ENCODE data around the gene KRTAP10-2. TPM values are rescaled to one million over a fixed set of nuclear protein-coding genes. Genes with fewer than 3 reads are reported as not detected.

Gene KRTAP10-2
- total and polyA plus RNA-seq, 9 donors: not detected

- H3K9me3 ChIP-seq (replicated peaks; ENCODE audit: control insufficient read depth, low read depth, low read length): peaks cover 4% of the 10 kb centered on the region
- H3K36me3 ChIP-seq (ENCODE audit: control insufficient read depth, insufficient read depth, low read length): no peaks in the 10 kb centered on the region
- H3K27ac ChIP-seq (ENCODE audit: low read length): no peak overlapping the region
- H3K27me3 ChIP-seq (ENCODE audit: control insufficient read depth, insufficient read depth, low read length): peaks cover 3% of the 10 kb centered on the region
- WGBS (ENCODE audit: insufficient coverage): 82% methylated on average over 30 of the region's 31 CpGs
- no peak overlapping the region for H3K4me3 ChIP-seq (ENCODE audit: low read length)
- peaks cover 3% of the 10 kb centered on the region for H3K4me1 ChIP-seq (ENCODE audit: control insufficient read depth, insufficient read depth, low read length)
- DNase-seq: no peak
Measured at GRCh38 chr21:44520326-44521300, 30.7 kb downstream of the KRTAP10-2 start.

GRCh38 chr21:44519346-44520325, 31.7 kb downstream of the KRTAP10-2 start:
- Histone ChIP-seq H3K36me3 (ENCODE audit: control insufficient read depth, insufficient read depth, low read length) (no peaks in the 10 kb centered on the region), H3K4me3 (ENCODE audit: low read length) (no peak overlapping the region), H3K4me1 (ENCODE audit: control insufficient read depth, insufficient read depth, low read length) (peaks cover 3% of the 10 kb centered on the region), H3K27me3 (ENCODE audit: control insufficient read depth, insufficient read depth, low read length) (peaks cover 3% of the 10 kb centered on the region), H3K9me3 (replicated peaks; ENCODE audit: control insufficient read depth, low read depth, low read length) (peaks cover 4% of the 10 kb centered on the region), H3K27ac (ENCODE audit: low read length) (no peak overlapping the region)
- DNase-seq: no peak
- WGBS (ENCODE audit: insufficient coverage): 92% methylated on average over 25 of the region's 28 CpGs

GRCh38 chr21:44518686-44519085, 32.6 kb downstream of the KRTAP10-2 start:
- Histone ChIP-seq H3K4me1 (ENCODE audit: control insufficient read depth, insufficient read depth, low read length) (peaks cover 3% of the 10 kb centered on the region), H3K9me3 (replicated peaks; ENCODE audit: control insufficient read depth, low read depth, low read length) (no peaks in the 10 kb centered on the region), H3K27ac (ENCODE audit: low read length) (no peak overlapping the region), H3K27me3 (ENCODE audit: control insufficient read depth, insufficient read depth, low read length) (peaks cover 3% of the 10 kb centered on the region), H3K4me3 (ENCODE audit: low read length) (no peak overlapping the region), H3K36me3 (ENCODE audit: control insufficient read depth, insufficient read depth, low read length) (no peaks in the 10 kb centered on the region)
- no peak for DNase-seq
- 62% methylated on average over 9 of the region's 12 CpGs for WGBS (ENCODE audit: insufficient coverage)

GRCh38 chr21:44517175-44517899, 34.0 kb downstream of the KRTAP10-2 start:
- no peaks in the 10 kb centered on the region for H3K9me3 ChIP-seq (replicated peaks; ENCODE audit: control insufficient read depth, low read depth, low read length)
- DNase-seq: no peak
- WGBS (ENCODE audit: insufficient coverage): 76% methylated on average over 13 of the region's 15 CpGs
- H3K27me3 ChIP-seq (ENCODE audit: control insufficient read depth, insufficient read depth, low read length): peaks cover 3% of the 10 kb centered on the region
- no peaks in the 10 kb centered on the region for H3K36me3 ChIP-seq (ENCODE audit: control insufficient read depth, insufficient read depth, low read length)
- H3K27ac ChIP-seq (ENCODE audit: low read length): no peak overlapping the region
- peaks cover 3% of the 10 kb centered on the region for H3K4me1 ChIP-seq (ENCODE audit: control insufficient read depth, insufficient read depth, low read length)
- no peak overlapping the region for H3K4me3 ChIP-seq (ENCODE audit: low read length)

- 76% methylated on average over 10 of the region's 10 CpGs for WGBS (ENCODE audit: insufficient coverage)
- DNase-seq: no peak
Measured at GRCh38 chr21:44516828-44517174, 34.5 kb downstream of the KRTAP10-2 start.

GRCh38 chr21:44516342-44516741, 35.0 kb downstream of the KRTAP10-2 start:
- Histone ChIP-seq H3K4me1 (ENCODE audit: control insufficient read depth, insufficient read depth, low read length) (peaks cover under 1% of the 10 kb centered on the region), H3K9me3 (replicated peaks; ENCODE audit: control insufficient read depth, low read depth, low read length) (no peaks in the 10 kb centered on the region), H3K27ac (ENCODE audit: low read length) (no peak overlapping the region), H3K4me3 (ENCODE audit: low read length) (no peak overlapping the region), H3K36me3 (ENCODE audit: control insufficient read depth, insufficient read depth, low read length) (no peaks in the 10 kb centered on the region), H3K27me3 (ENCODE audit: control insufficient read depth, insufficient read depth, low read length) (peaks cover 3% of the 10 kb centered on the region)
- 90% methylated on average over 10 of the region's 13 CpGs for WGBS (ENCODE audit: insufficient coverage)
- DNase-seq: no peak

More at GRCh38 chr21:44516828-44517174, 34.5 kb downstream of the KRTAP10-2 start:
- no peak overlapping the region for H3K4me3 ChIP-seq (ENCODE audit: low read length)
- H3K27me3 ChIP-seq (ENCODE audit: control insufficient read depth, insufficient read depth, low read length): peaks cover 3% of the 10 kb centered on the region
- no peak overlapping the region for H3K27ac ChIP-seq (ENCODE audit: low read length)
- H3K9me3 ChIP-seq (replicated peaks; ENCODE audit: control insufficient read depth, low read depth, low read length): no peaks in the 10 kb centered on the region
- no peaks in the 10 kb centered on the region for H3K36me3 ChIP-seq (ENCODE audit: control insufficient read depth, insufficient read depth, low read length)
- H3K4me1 ChIP-seq (ENCODE audit: control insufficient read depth, insufficient read depth, low read length): peaks cover 3% of the 10 kb centered on the region

GRCh38 chr21:44515359-44516165, 35.7 kb downstream of the KRTAP10-2 start:
- peaks cover 5% of the 10 kb centered on the region for H3K4me1 ChIP-seq (ENCODE audit: control insufficient read depth, insufficient read depth, low read length)

GRCh38 chr21:44514746-44515358, 36.5 kb downstream of the KRTAP10-2 start:
- no peaks in the 10 kb centered on the region for H3K36me3 ChIP-seq (ENCODE audit: control insufficient read depth, insufficient read depth, low read length)
- H3K4me3 ChIP-seq (ENCODE audit: low read length): no peak overlapping the region
- H3K4me1 ChIP-seq (ENCODE audit: control insufficient read depth, insufficient read depth, low read length): peaks cover 9% of the 10 kb centered on the region
- DNase-seq: no peak
- peaks cover 8% of the 10 kb centered on the region for H3K27me3 ChIP-seq (ENCODE audit: control insufficient read depth, insufficient read depth, low read length)
- H3K27ac ChIP-seq (ENCODE audit: low read length): no peak overlapping the region
- H3K9me3 ChIP-seq (replicated peaks; ENCODE audit: control insufficient read depth, low read depth, low read length): no peaks in the 10 kb centered on the region
- WGBS (ENCODE audit: insufficient coverage): 78% methylated on average over 8 of the region's 11 CpGs

More at GRCh38 chr21:44515359-44516165, 35.7 kb downstream of the KRTAP10-2 start:
- no peak for DNase-seq
- no peaks in the 10 kb centered on the region for H3K36me3 ChIP-seq (ENCODE audit: control insufficient read depth, insufficient read depth, low read length)
- 84% methylated on average over 27 of the region's 32 CpGs for WGBS (ENCODE audit: insufficient coverage)
- no peak overlapping the region for H3K27ac ChIP-seq (ENCODE audit: low read length)
- H3K9me3 ChIP-seq (replicated peaks; ENCODE audit: control insufficient read depth, low read depth, low read length): no peaks in the 10 kb centered on the region
- peaks cover 5% of the 10 kb centered on the region for H3K27me3 ChIP-seq (ENCODE audit: control insufficient read depth, insufficient read depth, low read length)
- H3K4me3 ChIP-seq (ENCODE audit: low read length): no peak overlapping the region

GRCh38 chr21:44514218-44514520, 37.1 kb downstream of the KRTAP10-2 start:
- DNase-seq: no peak
- 85% methylated on average over 7 of the region's 7 CpGs for WGBS (ENCODE audit: insufficient coverage)

More at GRCh38 chr21:44514218-44514520, 37.1 kb downstream of the KRTAP10-2 start:
- H3K27me3 ChIP-seq (ENCODE audit: control insufficient read depth, insufficient read depth, low read length): peaks cover 6% of the 10 kb centered on the region
- no peak overlapping the region for H3K27ac ChIP-seq (ENCODE audit: low read length)
- H3K4me3 ChIP-seq (ENCODE audit: low read length): no peak overlapping the region
- H3K9me3 ChIP-seq (replicated peaks; ENCODE audit: control insufficient read depth, low read depth, low read length): no peaks in the 10 kb centered on the region
- H3K36me3 ChIP-seq (ENCODE audit: control insufficient read depth, insufficient read depth, low read length): no peaks in the 10 kb centered on the region
- peaks cover 9% of the 10 kb centered on the region for H3K4me1 ChIP-seq (ENCODE audit: control insufficient read depth, insufficient read depth, low read length)

Data from muscle of leg (tissue), 11 donors.